Stimulated activated CD4-positive, alpha-beta T cell treated with anti-CD3 and anti-CD28 coated beads, Interleukin-12 subunit alpha, Interleukin-12 subunit beta, amount 100 ng/mL, for 24 hours (primary cell): ENCODE measurements around the gene SATB2.

Source experiments
- DNase-seq, 2 experiments: peaks; one replicate each; pipeline ENCODE4 v3.0.0-alpha.2; 2020; ENCODE audit warnings: low read depth in 2 of 2

The SATB2 gene

DNA sequence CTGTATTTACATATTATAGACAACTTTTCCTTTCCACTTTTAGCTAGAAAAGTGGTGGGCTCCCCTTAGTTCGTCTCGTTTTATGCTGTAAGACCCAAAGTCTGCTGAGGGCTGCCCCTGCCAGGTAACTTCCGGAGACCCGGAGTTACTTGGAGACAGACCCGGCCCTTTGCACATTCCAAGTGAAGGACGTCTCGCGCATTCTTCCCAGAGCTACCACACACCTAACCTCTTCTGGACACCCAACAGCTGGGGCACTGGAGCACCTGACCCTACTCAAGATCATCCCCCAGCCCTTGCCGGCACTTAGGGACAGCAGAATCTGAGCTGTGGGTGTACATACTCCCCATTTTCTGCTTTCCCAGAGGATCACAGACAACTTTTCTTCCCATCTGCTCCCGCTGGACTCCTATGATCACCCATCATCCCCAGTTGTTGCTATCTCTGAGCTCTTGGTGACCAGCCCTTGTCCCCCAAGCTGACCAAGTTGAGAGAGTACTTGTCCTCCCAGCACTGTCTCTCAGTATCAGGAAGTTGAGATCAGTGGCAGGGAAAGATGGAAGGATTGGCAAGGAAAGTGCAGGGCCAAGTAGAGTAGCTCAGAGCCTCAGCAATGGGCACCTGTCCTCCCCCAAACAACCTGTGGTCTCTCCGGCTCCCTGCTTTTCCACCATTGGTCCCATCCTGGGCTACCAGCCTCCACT, 8.4 kb upstream of the SATB2 start:
- DNase-seq: no peak

DNA sequence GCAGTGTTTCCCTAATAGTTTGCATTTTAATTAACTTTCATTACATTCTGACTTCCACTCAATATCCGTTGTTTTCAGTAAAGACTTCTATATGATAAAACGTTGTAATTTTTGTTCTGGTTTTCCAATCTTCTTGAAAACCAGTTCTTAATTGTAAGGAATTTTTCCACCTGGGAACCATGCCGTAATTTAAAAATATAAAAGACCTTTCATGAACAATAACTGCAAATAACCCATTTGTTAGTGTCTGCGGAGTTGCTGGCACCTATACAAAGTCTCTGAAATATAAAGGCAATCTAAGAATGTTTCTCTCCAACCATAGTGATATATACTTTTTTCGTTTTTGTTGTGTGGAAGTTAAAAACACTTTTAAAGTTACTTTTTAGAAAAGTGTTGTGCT, 7.7 kb upstream of the SATB2 start:
- no peak for DNase-seq

DNA sequence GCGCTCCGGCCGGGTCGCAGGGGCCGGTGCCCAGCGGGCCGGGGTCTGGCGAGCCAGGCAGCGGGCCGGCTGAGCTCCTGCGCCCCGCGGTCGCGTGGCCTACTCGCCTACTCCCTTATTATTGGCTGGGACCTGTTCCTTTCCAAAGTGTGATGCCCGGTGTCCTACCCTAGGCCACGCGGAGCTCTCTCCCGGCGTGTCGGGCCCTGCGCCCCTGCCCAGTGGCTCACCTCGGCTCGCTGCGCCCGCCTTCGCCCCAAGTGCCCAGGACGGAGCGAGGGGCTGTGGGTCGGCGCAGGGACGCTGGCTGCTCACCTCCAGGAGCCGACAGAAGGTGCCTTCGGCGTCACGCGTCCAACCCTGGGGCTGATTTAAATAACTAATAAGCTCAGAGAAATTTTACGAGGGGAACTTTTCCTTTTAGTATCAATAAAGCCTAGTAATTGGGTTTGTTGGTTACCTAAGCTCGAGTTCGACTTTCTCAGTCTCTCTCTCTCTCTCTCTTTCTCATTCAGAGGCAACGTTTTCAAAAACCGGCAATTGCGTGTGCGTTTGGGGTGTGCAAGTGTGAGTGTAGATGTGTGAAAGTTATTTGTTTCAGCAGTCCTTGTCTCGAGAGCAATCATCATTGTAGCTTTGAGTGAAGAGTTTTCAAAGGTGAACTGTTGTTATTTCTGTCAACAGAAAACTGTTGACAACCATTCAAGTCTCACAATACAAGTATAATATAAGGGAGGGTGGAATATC, 7.0 kb upstream of the SATB2 start:
- DNase-seq: no peak

DNA sequence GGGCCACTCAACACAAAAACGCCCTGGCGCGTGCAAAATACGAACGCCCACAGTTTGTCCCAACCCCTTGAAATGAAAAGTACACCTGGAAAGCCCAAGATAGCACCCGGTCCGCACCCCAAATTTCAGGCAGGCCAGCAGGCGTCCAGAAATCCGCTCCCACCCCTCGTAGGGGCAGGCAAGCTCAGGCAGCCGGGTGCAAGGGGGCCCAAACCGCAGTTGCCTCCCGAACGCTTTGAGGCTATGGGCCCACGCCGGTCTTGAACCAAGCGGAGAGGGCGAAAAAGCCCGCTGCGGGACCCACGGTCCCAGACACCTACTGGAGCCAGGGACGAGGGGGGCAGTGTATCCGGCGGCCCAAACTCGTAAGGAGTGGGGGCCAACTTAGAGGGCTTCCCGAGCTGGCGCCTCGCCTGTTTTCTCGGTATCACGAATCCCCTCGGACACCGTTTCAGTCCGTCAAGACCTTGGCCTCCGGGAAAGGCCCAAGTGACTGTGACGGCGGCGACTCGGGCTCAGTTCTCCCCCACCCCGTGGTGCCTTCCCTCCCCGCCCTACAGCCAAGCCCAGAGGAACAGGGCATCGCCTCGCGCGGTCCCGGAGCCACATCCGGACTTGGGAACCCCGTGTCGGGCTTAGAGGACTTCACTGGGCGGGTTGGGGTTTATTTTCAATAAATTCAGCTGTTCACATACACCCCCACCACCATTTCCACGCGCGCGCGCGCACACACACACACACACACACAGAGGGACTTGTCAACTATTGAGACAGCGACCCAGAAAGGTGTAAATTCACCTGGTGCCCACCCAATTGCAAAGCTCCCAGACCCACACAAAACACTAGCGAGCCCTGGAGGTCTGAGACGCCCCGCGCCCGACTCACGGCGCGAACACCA, 6.2 kb upstream of the SATB2 start:
- DNase-seq: no peak

DNA sequence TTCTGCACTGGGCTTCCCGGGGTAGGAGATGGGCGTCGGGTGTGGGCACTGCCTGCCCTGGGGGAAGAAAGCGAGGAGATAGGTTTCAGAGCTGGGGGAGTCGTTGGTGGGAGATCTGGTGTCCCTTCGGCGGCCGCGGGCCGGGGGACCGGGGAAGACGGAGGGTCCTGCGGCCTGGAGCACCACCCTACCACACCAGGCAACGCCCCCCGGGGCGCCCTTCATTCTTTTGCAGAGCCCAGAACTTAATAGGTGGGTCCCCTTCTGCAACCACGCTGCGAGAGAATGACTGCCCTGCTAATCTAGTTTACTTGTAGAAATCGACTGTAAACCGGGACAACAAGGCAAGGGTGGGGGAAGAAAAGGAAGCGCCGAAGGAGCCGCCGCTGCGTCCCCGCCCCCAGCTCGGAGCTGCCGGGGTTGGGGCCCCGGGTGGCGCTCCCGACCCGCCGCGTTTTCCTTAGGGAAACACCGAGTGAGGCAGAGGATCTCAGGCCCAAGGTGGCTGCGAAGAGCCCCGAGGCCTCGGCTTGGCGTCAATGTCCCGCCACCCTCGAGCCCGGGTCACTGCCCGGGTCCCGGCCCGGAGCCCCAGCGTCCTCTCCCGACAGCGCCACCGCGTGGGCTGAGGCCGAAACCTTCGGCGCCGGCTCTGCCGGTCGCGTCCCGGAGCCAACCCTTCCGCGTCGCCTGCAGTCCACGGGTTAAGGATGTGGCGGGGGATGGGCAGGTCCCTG, 5.4 kb upstream of the SATB2 start:
- DNase-seq: peak in 1 of 2 experiments; percentile 59

DNA sequence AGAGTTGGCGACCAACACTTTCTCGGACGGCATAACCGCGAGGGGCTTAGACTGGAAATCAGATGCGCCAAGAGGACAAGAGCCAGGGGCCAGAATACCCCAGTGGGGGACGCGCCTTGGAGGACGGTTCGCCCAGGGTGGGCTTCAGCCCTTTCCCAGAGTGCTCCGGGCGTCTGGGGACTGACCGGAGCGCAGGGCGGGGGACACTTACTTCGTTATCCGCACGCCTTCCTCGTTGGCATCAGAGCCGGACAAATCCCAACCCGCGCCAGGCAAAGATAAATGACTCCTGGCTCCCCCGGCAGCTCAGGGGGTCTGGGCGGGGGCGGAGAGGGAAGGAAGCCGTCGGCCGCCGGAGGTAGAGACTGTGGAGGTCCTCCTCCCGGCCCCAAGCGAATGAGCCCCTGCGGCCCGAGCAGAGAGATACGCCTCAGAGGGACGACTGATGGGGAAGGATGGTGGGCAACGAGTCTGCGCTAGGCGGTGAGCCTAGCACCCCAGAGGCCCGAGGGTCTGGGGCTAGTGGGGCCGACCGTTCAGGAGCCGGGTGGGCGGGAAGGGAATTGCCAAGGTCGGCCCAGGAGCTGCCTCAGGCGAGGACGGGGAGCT, 4.7 kb upstream of the SATB2 start:
- DNase-seq: no peak

DNA sequence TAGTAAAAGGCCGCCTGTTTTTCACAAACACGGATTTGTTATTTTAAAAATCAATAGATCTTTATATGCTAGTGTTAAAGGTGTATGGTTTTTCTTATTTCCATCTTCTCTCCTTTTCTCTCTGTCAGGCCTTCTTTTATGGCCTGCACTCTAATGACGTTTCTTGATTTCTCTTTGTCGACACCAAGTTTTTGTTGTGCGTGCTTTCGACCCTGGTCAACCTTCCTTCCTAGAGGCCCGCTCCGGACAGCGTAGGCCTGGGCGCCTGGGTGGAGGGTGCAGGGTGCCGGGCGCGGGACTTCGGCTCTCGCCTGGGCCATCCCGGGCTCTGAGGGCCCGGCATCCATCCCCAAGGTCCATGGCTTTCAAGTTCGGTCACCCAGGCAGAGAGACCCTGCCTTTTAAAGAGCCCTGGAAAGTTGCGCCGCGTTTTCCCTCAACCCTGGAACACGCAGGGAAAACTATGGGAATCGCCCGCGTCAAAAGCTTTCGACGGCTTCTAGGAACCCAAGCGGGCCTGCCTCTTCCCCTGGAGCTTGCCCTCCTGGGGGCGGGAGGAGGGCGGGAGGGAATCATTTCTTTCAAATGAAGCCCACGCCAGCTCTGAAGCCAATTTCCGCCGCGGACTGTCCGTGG, 4.1 kb upstream of the SATB2 start:
- DNase-seq: no peak

DNA sequence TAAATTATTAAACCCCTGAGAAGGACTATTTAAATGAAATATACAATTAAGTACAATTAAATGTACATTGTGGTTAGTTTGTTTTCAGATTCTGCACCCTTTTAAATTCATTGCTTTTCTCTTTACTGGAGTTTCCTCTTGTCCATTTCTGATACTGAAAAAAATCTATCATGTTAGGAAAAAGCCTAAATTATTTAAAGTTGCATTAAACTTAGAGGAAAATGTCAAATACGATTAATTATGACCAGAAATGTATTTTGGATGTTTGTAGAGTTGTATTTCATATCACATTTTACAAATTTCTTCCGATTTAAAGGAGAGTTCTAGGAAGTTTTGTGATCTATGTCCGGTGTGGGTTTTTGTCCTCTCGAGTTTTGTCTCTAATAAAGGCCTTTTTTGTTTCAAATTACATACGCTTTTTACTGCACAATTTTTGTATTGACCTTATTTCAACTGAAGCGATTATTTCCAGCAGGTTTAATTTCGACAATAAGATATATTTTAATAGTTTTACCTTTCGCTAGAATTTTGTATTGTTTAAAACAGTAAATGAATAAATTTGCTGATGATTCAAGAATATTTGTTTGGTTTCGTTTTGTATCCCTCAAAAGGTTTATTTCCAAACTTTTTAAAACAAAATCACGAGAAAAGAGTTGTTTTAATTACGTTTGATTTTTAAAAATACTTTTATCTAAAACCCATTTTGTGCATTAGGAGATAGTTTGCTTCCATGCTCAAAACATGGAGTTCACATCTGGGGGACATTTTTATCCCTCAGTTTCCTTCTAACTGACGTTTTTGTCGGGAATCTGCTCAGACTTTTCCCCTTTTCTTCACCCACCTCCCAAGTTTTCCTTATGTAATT, 3.3 kb upstream of the SATB2 start:
- DNase-seq: no peak

DNA sequence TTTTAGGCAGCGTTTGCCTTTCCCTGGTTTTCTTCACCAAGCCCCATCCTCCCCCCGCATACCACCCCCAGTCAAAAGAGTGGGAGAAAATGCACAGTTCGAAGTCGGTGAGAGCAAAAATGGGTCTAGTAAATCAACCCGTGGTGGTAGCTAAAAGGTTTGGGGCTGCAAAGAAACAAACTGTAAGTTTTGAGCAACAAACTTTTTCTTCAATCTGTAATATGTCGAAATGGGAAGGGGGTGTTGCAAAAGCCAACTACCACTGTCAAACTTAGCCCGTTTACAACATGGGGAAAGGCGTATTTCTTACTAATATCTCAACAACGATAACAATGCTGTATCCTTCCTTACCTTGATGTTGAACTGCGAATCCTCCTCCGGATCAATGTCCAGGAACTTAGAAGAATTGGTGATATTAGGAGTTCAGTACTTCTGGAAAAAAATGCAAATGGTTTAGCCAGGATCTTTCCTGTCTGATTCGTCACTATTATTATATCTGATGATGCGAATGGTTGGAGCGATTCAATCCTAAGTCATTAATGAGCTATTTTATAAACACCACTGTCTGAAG, 2.4 kb upstream of the SATB2 start:
- DNase-seq: no peak

DNA sequence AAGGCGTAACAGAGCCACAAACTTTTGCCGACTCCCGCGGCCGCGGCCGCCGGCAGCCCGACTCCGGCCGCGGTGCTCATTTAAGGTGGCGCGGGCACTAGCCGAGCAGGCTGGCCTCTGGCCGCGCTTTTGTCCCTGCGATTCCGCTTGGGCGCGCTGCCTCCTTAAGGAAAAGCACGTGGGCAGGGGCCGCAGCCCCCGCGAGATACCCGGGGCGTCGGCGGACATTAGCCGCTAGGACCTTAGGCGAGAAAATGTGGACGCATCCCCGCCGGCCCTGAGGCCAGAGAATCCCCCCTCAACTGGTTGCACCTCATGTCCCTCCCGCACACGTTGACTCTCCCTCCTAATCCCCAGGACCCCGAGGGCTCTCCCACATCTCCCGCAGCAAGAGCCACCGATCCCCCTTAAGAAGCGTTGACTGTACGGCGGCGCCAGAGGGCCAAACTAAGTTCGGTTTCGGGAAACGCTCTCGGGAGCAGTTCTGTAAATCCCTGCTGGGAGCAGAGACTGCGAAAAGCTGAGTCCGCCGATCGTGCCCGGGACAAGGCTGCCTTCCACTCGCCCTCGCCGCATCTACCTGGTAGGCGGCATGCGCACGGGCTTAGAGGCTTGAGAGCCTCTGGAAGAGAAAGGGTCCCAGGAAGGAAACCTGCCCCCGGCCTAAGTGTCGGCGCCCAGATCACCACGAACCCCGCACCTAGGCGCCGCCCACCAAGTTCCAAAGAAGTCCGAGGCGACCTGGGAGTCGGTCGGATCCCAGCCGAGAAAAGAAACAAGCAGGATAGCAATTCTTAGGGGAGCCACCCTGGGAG, 1.8 kb upstream of the SATB2 start:
- DNase-seq: peak in 1 of 2 experiments; percentile 69

DNA sequence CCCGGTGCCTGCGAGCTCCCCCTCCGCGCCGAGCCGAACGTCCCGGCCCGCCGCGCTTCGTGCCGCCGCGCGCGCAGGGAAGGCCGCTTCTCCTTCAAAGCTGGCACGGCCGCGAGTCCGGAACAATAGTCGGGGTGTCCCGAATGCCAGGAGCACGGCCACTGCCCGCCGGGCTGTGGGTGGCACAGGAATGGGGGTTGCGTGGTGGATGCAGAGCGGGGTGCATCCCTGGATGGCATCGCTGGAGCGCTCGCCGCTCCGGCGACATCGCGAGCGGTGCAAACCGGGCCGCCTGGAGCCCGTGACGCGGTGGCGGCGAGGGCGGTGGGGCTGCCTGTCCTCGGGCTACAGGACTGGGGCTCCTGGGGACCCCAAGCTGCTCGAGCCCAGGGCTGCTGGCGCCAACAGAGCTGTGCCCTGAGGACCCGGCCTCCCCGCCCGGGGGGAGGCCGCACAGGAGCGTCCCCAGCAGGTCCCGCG, 1.1 kb upstream of the SATB2 start:
- no peak for DNase-seq

DNA sequence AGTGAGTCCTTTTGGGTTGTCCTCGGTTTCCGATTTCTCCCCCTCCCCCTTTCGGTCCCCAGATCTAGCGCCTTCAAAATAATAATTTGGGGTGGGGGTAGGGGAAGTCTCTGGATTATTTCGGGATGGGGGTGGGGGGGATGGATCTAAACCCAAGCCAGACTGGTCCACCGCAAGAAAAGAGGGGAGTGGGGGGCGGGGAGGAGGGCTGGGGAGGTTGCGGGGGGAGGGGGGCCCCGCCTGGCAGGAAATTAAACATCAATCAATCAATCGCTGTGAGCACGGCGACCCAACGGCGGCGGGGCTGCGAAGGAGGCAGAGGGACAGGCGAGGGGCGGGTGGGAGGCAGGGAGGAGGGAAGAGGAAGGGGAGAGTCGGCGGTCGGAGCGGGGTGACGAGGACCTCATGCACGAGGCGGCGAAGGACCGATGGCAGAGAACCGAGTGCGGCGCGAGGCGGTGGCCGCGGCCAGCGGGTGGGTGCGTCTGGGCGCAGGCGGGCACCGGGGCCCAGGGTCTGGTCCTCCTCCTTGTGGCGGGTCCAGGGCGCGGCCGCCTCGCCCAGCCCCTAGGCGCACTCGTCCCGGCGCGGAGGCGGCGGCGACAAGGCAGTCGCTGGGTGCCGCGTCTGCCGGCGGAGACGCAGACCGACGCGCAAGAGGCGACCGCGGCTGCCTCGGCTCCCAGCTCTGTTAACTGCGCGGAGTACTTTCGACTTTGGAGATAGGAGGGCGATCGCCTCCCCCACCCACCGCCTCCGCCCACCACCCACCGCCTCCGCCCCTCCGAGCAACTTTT, 468 bp upstream of the SATB2 start:
- DNase-seq: no peak

DNA sequence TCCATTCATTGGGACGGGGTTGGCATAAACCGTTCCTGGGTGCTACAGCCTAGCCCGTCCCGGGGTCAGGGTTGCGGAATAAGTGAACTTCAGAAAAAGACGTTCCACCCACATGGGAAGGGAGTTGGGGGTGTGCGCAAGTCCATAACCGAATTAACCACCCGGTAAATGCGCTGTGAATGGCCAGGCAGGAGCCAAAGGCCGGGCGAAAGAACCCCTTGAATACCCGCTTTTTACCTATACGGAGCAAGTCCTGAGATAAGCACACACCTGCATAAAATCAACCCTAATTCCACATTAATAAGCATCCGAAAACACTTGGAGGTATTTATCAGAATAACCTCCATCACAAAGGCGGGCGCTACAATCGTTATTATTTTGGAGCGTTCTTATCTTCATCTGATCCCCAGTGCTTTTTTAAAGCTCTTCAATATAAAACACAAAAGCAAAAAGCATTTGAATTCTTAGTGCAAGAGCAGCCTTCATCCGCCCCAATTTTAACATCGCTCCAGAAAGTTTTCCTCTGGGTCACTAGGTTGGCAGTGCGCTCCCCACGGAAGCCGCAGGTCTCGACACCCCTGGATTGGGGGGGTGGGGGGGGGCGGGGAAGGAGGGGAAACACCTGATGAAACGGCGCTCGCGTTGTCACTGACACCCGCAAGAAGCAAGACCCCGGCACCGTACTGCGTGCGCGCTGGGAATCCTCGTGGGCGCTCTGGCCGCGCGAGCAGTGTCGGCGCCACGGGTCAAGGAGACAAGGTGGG, 1.2 kb downstream of the SATB2 start:
- no peak for DNase-seq

DNA sequence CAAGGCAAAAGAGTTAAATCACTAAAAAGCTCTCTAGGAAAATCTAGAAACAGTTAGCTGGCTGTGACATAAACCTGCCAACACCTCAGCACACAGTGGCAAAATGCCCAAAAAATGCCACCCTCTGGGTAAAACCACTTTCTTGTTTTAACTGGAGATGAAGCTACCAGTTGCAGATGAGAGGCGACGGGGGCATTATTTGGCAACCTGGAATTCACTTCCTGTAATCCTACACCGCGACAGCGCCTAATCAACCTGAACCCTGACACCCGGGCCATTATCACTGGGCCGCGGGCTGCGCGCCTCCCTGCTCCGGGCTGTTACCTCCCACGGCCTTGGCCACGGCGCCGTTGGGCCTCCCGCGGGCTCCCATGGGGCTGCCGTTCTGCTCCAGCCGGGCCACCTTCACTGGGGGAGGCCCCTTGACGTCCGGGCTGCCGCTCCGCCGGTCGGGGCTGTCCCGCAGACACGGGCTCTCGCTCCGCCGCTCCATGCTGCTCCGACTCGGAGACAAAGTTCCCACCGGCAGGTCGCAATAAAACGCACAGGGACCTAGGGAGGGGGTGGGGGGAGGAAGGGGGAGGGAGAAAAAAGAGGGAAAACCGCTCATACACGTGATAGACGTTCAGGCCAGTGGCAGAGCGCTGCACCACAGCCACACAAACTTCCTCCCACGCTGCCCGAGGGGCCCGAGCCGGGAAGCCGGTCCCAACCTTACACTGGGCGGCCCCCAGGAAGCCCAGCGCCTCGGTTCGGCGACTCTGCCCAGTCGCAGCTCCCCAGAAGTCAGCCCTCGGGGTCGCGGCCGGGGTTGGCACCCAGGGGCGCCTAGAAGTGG, 2.0 kb downstream of the SATB2 start:
- no peak for DNase-seq

DNA sequence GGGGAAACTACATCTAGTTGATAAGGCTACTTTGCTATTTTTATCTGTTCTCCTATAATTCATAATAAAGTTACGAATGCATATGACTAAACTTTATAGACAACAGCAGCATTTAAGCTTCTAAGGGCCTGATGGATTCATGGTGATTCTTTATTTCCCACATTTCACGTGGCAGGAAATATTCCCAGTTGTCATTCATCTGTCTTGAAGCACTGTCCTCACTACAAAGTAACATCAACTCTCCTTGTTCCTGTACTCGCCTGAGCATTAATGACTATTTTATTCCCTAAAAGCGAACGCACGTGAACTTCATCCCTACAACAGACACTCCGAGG, 2.6 kb downstream of the SATB2 start:
- no peak for DNase-seq

DNA sequence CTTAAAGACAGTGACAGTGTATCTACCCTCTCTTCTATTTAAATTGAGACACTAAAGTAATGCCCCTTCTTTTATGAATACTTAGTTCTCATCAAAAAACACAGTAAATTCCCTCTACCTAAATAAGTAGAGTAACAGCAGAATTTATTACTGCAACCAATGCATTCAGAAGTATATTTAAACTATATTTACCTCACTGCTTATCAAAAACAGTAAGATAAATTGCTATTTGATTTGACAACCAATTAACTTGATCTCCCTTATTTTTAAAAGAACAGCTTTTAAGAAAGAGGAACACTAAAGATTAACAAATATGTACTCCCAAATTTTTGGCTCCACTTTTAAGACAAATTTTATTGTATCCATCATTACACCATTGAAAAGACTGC, 4.8 kb downstream of the SATB2 start:
- no peak for DNase-seq
